Measurements from ENCODE around the gene ENTREP3.

Gene ENTREP3

DNA sequence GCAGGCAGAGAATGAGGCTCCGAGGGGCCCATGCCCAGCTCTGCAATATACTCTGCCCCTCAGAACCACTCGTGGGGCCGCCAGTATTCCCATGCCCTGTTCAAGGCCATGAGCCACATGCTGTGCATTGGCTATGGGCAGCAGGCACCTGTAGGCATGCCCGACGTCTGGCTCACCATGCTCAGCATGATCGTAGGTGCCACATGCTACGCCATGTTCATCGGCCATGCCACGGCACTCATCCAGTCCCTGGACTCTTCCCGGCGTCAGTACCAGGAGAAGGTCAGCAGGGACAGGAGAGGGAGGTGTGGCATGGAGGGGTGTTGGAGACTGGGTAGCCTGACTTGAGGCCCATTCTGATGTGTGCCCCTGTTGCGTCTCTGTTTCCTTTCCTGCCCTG lies 29.2 kb upstream of the ENTREP3 start:
- no peak for TF ChIP-seq EZH2 (IDR thresholded peaks at IDR 0.05)
- TF ChIP-seq FOXP2 (optimal IDR thresholded peaks at IDR 0.05; ENCODE audit: control extremely low read depth, extremely low read length, insufficient read depth), result no peak
- no peak for TF ChIP-seq POLR2AphosphoS5 (IDR thresholded peaks at IDR 0.05; ENCODE audit: borderline replicate concordance, low read depth, low read length)
- Histone ChIP-seq H3K9ac (ENCODE audit: insufficient read length) (no peak overlapping the region), H3K27ac (no peak overlapping the region), H3K36me3 (ENCODE audit: insufficient read depth, low read length) (no peaks in the 10 kb centered on the region), H3K9me3 (ENCODE audit: low read depth, low read length) (no peaks in the 10 kb centered on the region), H3K4me3 (no peak overlapping the region)
- no peak for DNase-seq (ENCODE audit: low read depth, low spot score)

DNA sequence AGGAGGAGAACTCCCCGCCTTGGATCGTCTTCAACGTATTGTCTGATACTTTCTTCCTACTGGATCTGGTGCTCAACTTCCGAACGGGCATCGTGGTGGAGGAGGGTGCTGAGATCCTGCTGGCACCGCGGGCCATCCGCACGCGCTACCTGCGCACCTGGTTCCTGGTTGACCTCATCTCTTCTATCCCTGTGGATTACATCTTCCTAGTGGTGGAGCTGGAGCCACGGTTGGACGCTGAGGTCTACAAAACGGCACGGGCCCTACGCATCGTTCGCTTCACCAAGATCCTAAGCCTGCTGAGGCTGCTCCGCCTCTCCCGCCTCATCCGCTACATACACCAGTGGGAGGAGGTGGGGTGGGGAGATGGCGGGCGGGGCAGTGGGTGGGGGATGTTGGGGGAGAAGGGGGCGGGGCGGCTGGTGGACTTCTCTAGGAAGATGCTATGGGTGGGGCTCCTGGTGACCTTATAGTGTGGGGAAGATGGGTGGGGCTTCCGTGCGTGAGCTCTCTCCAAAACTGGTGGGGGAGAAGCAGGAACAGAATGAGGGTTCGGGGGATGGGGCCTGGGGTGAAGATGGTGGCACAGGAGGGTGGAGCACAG lies 27.3 kb upstream of the ENTREP3 start:
- H3K9me3 ChIP-seq (ENCODE audit: low read depth, low read length), result no peaks in the 10 kb centered on the region
- H3K9ac ChIP-seq (ENCODE audit: insufficient read length), result no peak overlapping the region
- no peak overlapping the region for H3K4me3 ChIP-seq
- H3K36me3 ChIP-seq (ENCODE audit: insufficient read depth, low read length), result no peaks in the 10 kb centered on the region
- H3K27ac ChIP-seq, result no peak overlapping the region
- no peak for DNase-seq (ENCODE audit: low read depth, low spot score)
- TF ChIP-seq EZH2 (IDR thresholded peaks at IDR 0.05) (no peak), FOXP2 (optimal IDR thresholded peaks at IDR 0.05; ENCODE audit: control extremely low read depth, extremely low read length, insufficient read depth) (no peak), POLR2AphosphoS5 (IDR thresholded peaks at IDR 0.05; ENCODE audit: borderline replicate concordance, low read depth, low read length) (no peak)

- Histone ChIP-seq H3K36me3 (ENCODE audit: insufficient read depth, low read length) (no peaks in the 10 kb centered on the region), H3K9me3 (ENCODE audit: low read depth, low read length) (no peaks in the 10 kb centered on the region), H3K27ac (no peak overlapping the region), H3K4me3 (no peak overlapping the region), H3K9ac (ENCODE audit: insufficient read length) (no peak overlapping the region)
- no peak for TF ChIP-seq POLR2AphosphoS5 (IDR thresholded peaks at IDR 0.05; ENCODE audit: borderline replicate concordance, low read depth, low read length)
- DNase-seq (ENCODE audit: low read depth, low spot score), result no peak
These were observed 24.0 kb upstream of the ENTREP3 start for GRCh38 chr1:155279268-155279667.

GRCh38 chr1:155278689-155279160 lies 23.4 kb upstream of the ENTREP3 start:
- DNase-seq (ENCODE audit: low read depth, low spot score), result no peak
- Histone ChIP-seq H3K9ac (ENCODE audit: insufficient read length) (no peak overlapping the region), H3K9me3 (ENCODE audit: low read depth, low read length) (no peaks in the 10 kb centered on the region), H3K36me3 (ENCODE audit: insufficient read depth, low read length) (no peaks in the 10 kb centered on the region), H3K4me3 (no peak overlapping the region), H3K27ac (no peak overlapping the region)
- TF ChIP-seq POLR2AphosphoS5 (IDR thresholded peaks at IDR 0.05; ENCODE audit: borderline replicate concordance, low read depth, low read length) (no peak), EZH2 (IDR thresholded peaks at IDR 0.05) (no peak), FOXP2 (optimal IDR thresholded peaks at IDR 0.05; ENCODE audit: control extremely low read depth, extremely low read length, insufficient read depth) (no peak)

- TF ChIP-seq POLR2AphosphoS5 (IDR thresholded peaks at IDR 0.05; ENCODE audit: borderline replicate concordance, low read depth, low read length), result no peak
- no peak for TF ChIP-seq FOXP2 (optimal IDR thresholded peaks at IDR 0.05; ENCODE audit: control extremely low read depth, extremely low read length, insufficient read depth)
- TF ChIP-seq EZH2 (IDR thresholded peaks at IDR 0.05), result no peak
- Histone ChIP-seq H3K27ac (no peak overlapping the region), H3K36me3 (ENCODE audit: insufficient read depth, low read length) (no peaks in the 10 kb centered on the region), H3K9me3 (ENCODE audit: low read depth, low read length) (no peaks in the 10 kb centered on the region), H3K4me3 (peak overlapping the region; percentile 93), H3K9ac (ENCODE audit: insufficient read length) (peak overlapping the region; percentile 51)
- DNase-seq (ENCODE audit: low read depth, low spot score), result no peak
These were observed 22.8 kb upstream of the ENTREP3 start for GRCh38 chr1:155277902-155278688.

- Histone ChIP-seq H3K9me3 (ENCODE audit: low read depth, low read length) (no peaks in the 10 kb centered on the region), H3K4me3 (peak within 1 kb of the TSS; percentile 93), H3K9ac (ENCODE audit: insufficient read length) (peak within 1 kb of the TSS; percentile 51), H3K36me3 (ENCODE audit: insufficient read depth, low read length) (no peaks in the 10 kb centered on the region), H3K27ac (0 out of 2 replicates have a peak within 1 kb of the TSS, but pooled peaks have one; percentile 9)
- DNase-seq (ENCODE audit: low read depth, low spot score), result peak; percentile 85
- TF ChIP-seq POLR2AphosphoS5 (IDR thresholded peaks at IDR 0.05; ENCODE audit: borderline replicate concordance, low read depth, low read length), result no peak
- TF ChIP-seq EZH2 (IDR thresholded peaks at IDR 0.05), result no peak
- no peak for TF ChIP-seq FOXP2 (optimal IDR thresholded peaks at IDR 0.05; ENCODE audit: control extremely low read depth, extremely low read length, insufficient read depth)
These were observed 22.0 kb upstream of the ENTREP3 start, which contains the start of gene HCN3 for GRCh38 chr1:155277070-155277901. TSS of gene HCN3 (plus strand) at chr1:155277463. CDS start at chr1:155277591, 128 bp downstream.

DNA sequence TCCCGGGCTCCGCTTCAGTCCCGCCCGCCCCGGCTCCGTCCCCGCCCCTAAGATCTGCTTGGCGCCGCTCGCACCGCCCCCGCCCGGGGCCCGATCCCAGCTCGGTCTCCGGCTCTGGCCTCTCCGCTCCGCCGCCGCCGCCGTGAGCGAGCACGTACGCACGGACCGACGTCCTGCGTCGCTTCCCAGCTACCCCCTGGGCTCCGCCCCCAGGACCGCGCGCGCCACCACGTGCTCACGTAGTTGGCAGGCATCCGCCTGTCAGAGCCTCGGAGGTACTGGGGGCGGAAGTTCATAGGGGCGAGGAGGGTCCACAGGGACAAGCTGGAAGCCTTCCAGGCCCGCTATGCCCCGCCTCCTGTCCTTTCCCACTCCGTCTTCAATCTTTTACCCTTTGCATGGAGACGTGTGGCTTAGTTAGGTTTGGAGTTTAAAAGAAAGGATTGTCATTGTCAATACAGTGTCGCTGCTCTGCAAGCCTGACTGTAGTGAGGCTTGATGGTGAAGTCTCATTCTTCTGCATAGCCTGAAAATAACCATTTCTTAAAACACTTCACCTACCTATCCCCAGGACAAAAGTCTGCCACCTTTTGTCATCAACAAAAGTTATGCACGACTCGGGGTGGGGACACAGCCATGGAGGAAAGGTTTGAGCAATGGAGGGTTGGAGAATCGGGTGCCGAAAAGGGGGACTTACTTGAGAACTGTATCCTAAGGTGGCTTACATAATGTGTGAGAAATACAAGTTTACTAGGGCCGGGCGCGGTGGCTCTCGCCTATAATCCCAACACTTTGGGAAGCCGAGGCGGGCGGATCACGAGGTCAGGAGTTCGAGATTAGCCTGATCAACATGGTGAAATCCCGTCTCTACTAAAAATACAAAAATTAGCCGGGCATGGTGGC lies 18.3 kb upstream of the ENTREP3 start, which contains the start of gene CLK2:
TSS of gene CLK2 (minus strand) at position 162 of the 903 bp plus-strand sequence. CDS start 2,527 bp downstream, outside the sequence.
- H3K36me3 ChIP-seq (ENCODE audit: insufficient read depth, low read length), result peaks cover 29% of the 10 kb centered on the region
- DNase-seq (ENCODE audit: low read depth, low spot score), result peak; percentile 57
- H3K27ac ChIP-seq, result peak within 1 kb of the TSS; percentile 84
- peak within 1 kb of the TSS; percentile 98 for H3K4me3 ChIP-seq
- H3K9ac ChIP-seq (ENCODE audit: insufficient read length), result peak within 1 kb of the TSS; percentile 92
- H3K9me3 ChIP-seq (ENCODE audit: low read depth, low read length), result no peaks in the 10 kb centered on the region
- TF ChIP-seq EZH2 (IDR thresholded peaks at IDR 0.05) (no peak), FOXP2 (optimal IDR thresholded peaks at IDR 0.05; ENCODE audit: control extremely low read depth, extremely low read length, insufficient read depth) (peak; percentile 60), POLR2AphosphoS5 (IDR thresholded peaks at IDR 0.05; ENCODE audit: borderline replicate concordance, low read depth, low read length) (peak; percentile 88)

Data from SK-N-MC (cell line).